HepG2 (cell line): ENCODE measurements around the gene CHST1. TPM values are rescaled to one million over a fixed set of nuclear protein-coding genes. Genes with fewer than 3 reads are reported as not detected.

Experiments used
- ATAC-seq: fragments of 200-7000 bp; cut with Tn5 transposase; 3 replicates; pipeline ENCODE4 v1.9.1; 2020; ENCODE audit warnings: mild to moderate bottlenecking, moderate library complexity
- BruUV-seq: library from RNA; stranded (reverse); fragments of 400-500 nt; replicated peaks from 2 replicates; lab custom pipeline; 2021; lab: Mats Ljungman, UMichigan
- CTCF ChIA-PET: fragments of 300-600 bp; formaldehyde crosslinking; extraction: SDS; loops from one replicate; lab custom pipeline; 2021; ENCODE audit warnings: low total read pairs, inconsistent platforms, low intra/inter-chr PET ratio; lab: Yijun Ruan, JAX
- POLR2A ChIA-PET: fragments of 350-600 bp; sonication (Branson Sonifier 250); formaldehyde crosslinking; loops from one replicate; lab custom pipeline; 2020; ENCODE audit warnings: antibody characterized with exemption, inconsistent platforms; lab: Yijun Ruan, JAX
- DNase-seq: peaks from one replicate; pipeline ENCODE4 v3.0.0-alpha.2; 2015; ENCODE audit warnings: low spot score
- FAIRE-seq: peaks from 3 replicates; lab custom pipeline; 2011; peaks lifted over from hg19 to GRCh38; lab: Jason Lieb, UNC
- H2AFZ ChIP-seq: one replicate; pipeline ENCODE4 v1.6.1; 2011; ENCODE audit warnings: low read length, inconsistent platforms
- H3K27ac ChIP-seq: fragments of 300-600 bp; 3 replicates; pipeline ENCODE4 v1.8.0; 2011; ENCODE audit warnings: mixed run types, mild to moderate bottlenecking, mixed read lengths, low read length, inconsistent platforms; ENCODE audit not compliant: insufficient read depth; ENCODE audit errors: extremely low read length
- H3K27me3 ChIP-seq, 2 experiments: fragments of 200-600 bp in 1 of 2; 2 replicates in 1 of 2; 3 replicates in 1 of 2; pipeline versions ENCODE4 v1.6.0 to v1.8.0; 2011; ENCODE audit warnings: low read length in 2 of 2, mild to moderate bottlenecking in 2 of 2, moderate library complexity in 2 of 2, inconsistent platforms in 1 of 2; ENCODE audit not compliant: insufficient read depth in 2 of 2, control insufficient read depth in 1 of 2
- H3K36me3 ChIP-seq, 2 experiments: fragments of 200-600 bp in 1 of 2; replicated peaks in 1 of 2; 2 replicates in 1 of 2; 3 replicates in 1 of 2; pipeline versions ENCODE4 v1.5.1 to v1.8.0; 2011; ENCODE audit warnings: low read length in 2 of 2, inconsistent platforms in 1 of 2; ENCODE audit not compliant: insufficient read depth in 2 of 2, control insufficient read depth in 1 of 2
- H3K4me1 ChIP-seq: 2 replicates; pipeline ENCODE4 v1.5.1; 2012; ENCODE audit warnings: low read length, inconsistent platforms; ENCODE audit not compliant: insufficient read depth
- H3K4me2 ChIP-seq: 2 replicates; pipeline ENCODE4 v1.6.0; 2011; ENCODE audit warnings: low read depth, low read length, inconsistent platforms
- H3K4me3 ChIP-seq, 3 experiments: fragments of 200-600 bp in 1 of 3; sonication (generic), shearing (Covaris generic) in 1 of 3; replicated peaks in 1 of 3; 2 replicates each; pipeline ENCODE4 v1.5.1; 2011 to 2016; ENCODE audit warnings: low read length in 3 of 3, inconsistent platforms in 2 of 3, low read depth in 2 of 3, mild to moderate bottlenecking in 2 of 3, control low read depth in 1 of 3, mixed read lengths in 1 of 3; ENCODE audit not compliant: insufficient read depth in 1 of 3
- H3K79me2 ChIP-seq: one replicate; pipeline ENCODE4 v1.6.1; 2011; ENCODE audit warnings: low read length, inconsistent platforms; ENCODE audit not compliant: insufficient read depth
- H3K9ac ChIP-seq: 2 replicates; pipeline ENCODE4 v1.6.0; 2011; ENCODE audit warnings: mild to moderate bottlenecking, low read depth, low read length, inconsistent platforms; ENCODE audit not compliant: insufficient read depth
- H3K9me3 ChIP-seq: 2 replicates; pipeline ENCODE4 v1.5.1; 2012; ENCODE audit warnings: mild to moderate bottlenecking, low read length
- H4K20me1 ChIP-seq: 2 replicates; pipeline ENCODE4 v1.6.0; 2011; ENCODE audit warnings: inconsistent platforms, mild to moderate bottlenecking, low read length, moderate library complexity; ENCODE audit not compliant: insufficient read depth
- ARID2 ChIP-seq: sonication (generic); formaldehyde crosslinking; IDR thresholded peaks from 2 replicates; pipeline ENCODE4 v1.8.1; 2022; ENCODE audit warnings: mild to moderate bottlenecking, missing genetic modification reagents, borderline replicate concordance
- ATF1 ChIP-seq: IDR thresholded peaks from 2 replicates; pipeline ENCODE4 v1.6.1; 2016; ENCODE audit warnings: mild to moderate bottlenecking, control low read depth
- ATF4 ChIP-seq, 2 experiments: fragments of 450-650 bp in 1 of 2; sonication (generic) in 1 of 2; formaldehyde crosslinking; IDR thresholded peaks; 2 replicates each; pipeline versions ENCODE4 v1.5.0 to v1.8.0; 2020 to 2022; ENCODE audit warnings: mild to moderate bottlenecking in 1 of 2, missing genetic modification reagents in 1 of 2
- EZH2 ChIP-seq: conservative IDR thresholded peaks from 2 replicates; pipeline ENCODE4 v1.6.1; 2012; ENCODE audit warnings: mild to moderate bottlenecking, low read depth, low read length, moderate library complexity
- IKZF5 ChIP-seq: IDR thresholded peaks from 2 replicates; pipeline ENCODE4 v1.6.1; 2018; ENCODE audit warnings: missing genetic modification reagents, mild to moderate bottlenecking, missing compliant biosample characterization
- JUND ChIP-seq: sonication (generic); formaldehyde crosslinking; IDR thresholded peaks from 2 replicates; pipeline ENCODE4 v1.8.0; 2022; ENCODE audit warnings: mild to moderate bottlenecking, missing genetic modification reagents
- MEF2D ChIP-seq: sonication (generic); formaldehyde crosslinking; IDR thresholded peaks from 2 replicates; pipeline ENCODE4 v1.5.1; 2020; ENCODE audit warnings: mild to moderate bottlenecking, missing genetic modification reagents
- MYC ChIP-seq: sonication (generic); formaldehyde crosslinking; IDR thresholded peaks from 2 replicates; pipeline ENCODE4 v1.9.0; 2021; ENCODE audit warnings: missing genetic modification reagents, borderline replicate concordance
- PAWR ChIP-seq: sonication (generic); formaldehyde crosslinking; IDR thresholded peaks from 2 replicates; pipeline ENCODE4 v1.4.0; 2020; ENCODE audit warnings: missing genetic modification reagents, mild to moderate bottlenecking, borderline replicate concordance
- SUZ12 ChIP-seq: fragments of 150-350 bp; IDR thresholded peaks from 2 replicates; pipeline ENCODE4 v1.6.1; 2014; ENCODE audit warnings: low read depth, low read length
- TFDP2 ChIP-seq: sonication (generic); formaldehyde crosslinking; IDR thresholded peaks from 2 replicates; pipeline ENCODE4 v1.4.0; 2020; ENCODE audit warnings: missing genetic modification reagents
- ZFP36L2 ChIP-seq: sonication (generic); formaldehyde crosslinking; IDR thresholded peaks from 2 replicates; pipeline ENCODE4 v1.4.0; 2020; ENCODE audit warnings: missing genetic modification reagents
- ZNF121 ChIP-seq: sonication (generic); formaldehyde crosslinking; IDR thresholded peaks from 2 replicates; pipeline ENCODE4 v1.5.0; 2020; ENCODE audit warnings: mild to moderate bottlenecking, missing genetic modification reagents
- ZNF124 ChIP-seq: sonication (generic); formaldehyde crosslinking; IDR thresholded peaks from 2 replicates; pipeline ENCODE4 v1.4.0; 2020; ENCODE audit warnings: missing genetic modification reagents
- ZNF263 ChIP-seq: sonication (generic); formaldehyde crosslinking; IDR thresholded peaks from 2 replicates; pipeline ENCODE4 v1.4.0; 2020; ENCODE audit warnings: missing genetic modification reagents
- ZNF749 ChIP-seq: sonication (generic); formaldehyde crosslinking; IDR thresholded peaks from 2 replicates; pipeline ENCODE4 v1.8.0; 2022; ENCODE audit warnings: mild to moderate bottlenecking, missing genetic modification reagents, moderate library complexity, borderline replicate concordance
- ZSCAN31 ChIP-seq: sonication (generic); formaldehyde crosslinking; IDR thresholded peaks from 2 replicates; pipeline ENCODE4 v1.5.0; 2020; ENCODE audit warnings: low read depth, mild to moderate bottlenecking, missing genetic modification reagents
- WGBS: methylation state at CpG from one replicate; pipeline ENCODE4 v1.1.6; 2017; ENCODE audit warnings: low lambda C conversion rate; 5-methylcytosine and 5-hydroxymethylcytosine counted together
- in situ Hi-C: cut with HindIII; loops from 2 replicates; pipeline ENCODE4 v1.10.0; 2017; ENCODE audit warnings: low pct_unique_long_range_greater_than_20kb; ENCODE audit not compliant: extremely low pct_ligation_motif_present
- intact Hi-C: fragments of 100-400 bp; cut with micrococcal nuclease; formaldehyde crosslinking; loops from one replicate; pipeline ENCODE4 v1.10.0; 2022; ENCODE audit not compliant: unreplicated experiment
- polyA plus RNA-seq, 8 experiments: library from polyadenylated mRNA; depleted of rRNA in 3 of 8; stranded (reverse) in 7 of 8; unstranded in 1 of 8; fragments of >200 nt; fragmentation: Illumina TruSeq in 4 of 8; extraction: Trizol in 4 of 8; gene quantifications; 2 replicates each; pipeline versions ENCODE4 v1.2.1 to v1.2.3, GENCODE V29; 2011 to 2016; ENCODE audit warnings: low read depth in 4 of 8, missing spikeins in 1 of 8, mixed read lengths in 1 of 8; ENCODE audit not compliant: insufficient read depth in 1 of 8
- total RNA-seq, 5 experiments: library from RNA; depleted of rRNA; stranded (reverse); fragments of >200 nt; fragmentation: Illumina TruSeq; extraction: Trizol; gene quantifications; 2 replicates each; pipeline ENCODE4 v1.2.3, GENCODE V29; 2016; ENCODE audit warnings: low read depth in 1 of 5

The CHST1 gene
- total and polyA plus RNA-seq, 2 of the 13 experiments (the other 11 are each of a cell fraction or from before 2014, with no cell fraction given): not detected

- WGBS: 0% methylated on average over 2 of the region's 2 CpGs
- Histone ChIP-seq H3K36me3 (no peaks in the 10 kb centered on the region), H3K79me2 (no peaks in the 10 kb centered on the region), H3K27me3 (no peaks in the 10 kb centered on the region; a peak in 1 of 5 replicates), H2AFZ (no peak overlapping the region), H3K4me2 (no peak overlapping the region), H3K9ac (no peak overlapping the region), H3K27ac (no peak overlapping the region), H3K4me3 (no peak overlapping the region), H3K9me3 (no peaks in the 10 kb centered on the region), H4K20me1 (no peaks in the 10 kb centered on the region), H3K4me1 (no peaks in the 10 kb centered on the region)
- no peak for FAIRE-seq
- no peak for DNase-seq
- in situ Hi-C loops: no loop called here
- ChIA-PET CTCF (no interaction called here), POLR2A (no interaction called here)
- no peak for TF ChIP-seq ZNF263
- TF ChIP-seq SUZ12: no peak
- TF ChIP-seq ZFP36L2 (CRISPR knock-in tag): no peak
- no peak for TF ChIP-seq ARID2 (CRISPR knock-in tag)
- TF ChIP-seq ZNF121 (CRISPR knock-in tag): no peak
- TF ChIP-seq TFDP2 (CRISPR knock-in tag): no peak
- TF ChIP-seq IKZF5 (CRISPR knock-in tag): no peak
- no peak for TF ChIP-seq ZNF749 (CRISPR knock-in tag)
- TF ChIP-seq ATF4 (CRISPR knock-in tag; IDR thresholded peaks at IDR 0.05): no peak
- no peak for TF ChIP-seq ZSCAN31 (CRISPR knock-in tag)
- no peak for TF ChIP-seq PAWR (CRISPR knock-in tag)
- no peak for TF ChIP-seq JUND (CRISPR knock-in tag)
- no peak for TF ChIP-seq ATF1
- no peak for TF ChIP-seq ZNF124 (CRISPR knock-in tag)
- TF ChIP-seq MEF2D (CRISPR knock-in tag): no peak
- no peak for TF ChIP-seq MYC (CRISPR knock-in tag)
- no peak for TF ChIP-seq EZH2
- BruUV-seq: no TSS peak
- intact Hi-C loops: no loop called here
- no peak for ATAC-seq
Observed at GRCh38 chr11:45622861-45623260, 42.6 kb downstream of the CHST1 start.
